HEK293 (cell line): ENCODE data around the gene RIOX2.

ENCODE experiments used
- YY1 ChIP-seq: fragments of 450-650 bp; formaldehyde crosslinking; IDR thresholded peaks from 2 replicates; pipeline ENCODE4 v1.5.1; 2018; ENCODE audit warnings: missing biosample characterization, missing genetic modification characterization
- ZNF146 ChIP-seq: fragments of 450-650 bp; formaldehyde crosslinking; IDR thresholded peaks from 2 replicates; pipeline ENCODE4 v1.5.1; 2016; ENCODE audit warnings: missing biosample characterization, missing genetic modification characterization
- ZNF175 ChIP-seq: fragments of 450-650 bp; formaldehyde crosslinking; IDR thresholded peaks from 2 replicates; pipeline ENCODE4 v1.5.1; 2016; ENCODE audit warnings: missing biosample characterization, missing genetic modification characterization
- ZNF48 ChIP-seq: fragments of 450-650 bp; formaldehyde crosslinking; IDR thresholded peaks from 2 replicates; pipeline ENCODE4 v1.5.1; 2016; ENCODE audit warnings: missing biosample characterization, missing genetic modification characterization
- TF ChIP-seq, protein P1 (sequence below): fragments of 450-650 bp; formaldehyde crosslinking; IDR thresholded peaks from 2 replicates; pipeline ENCODE4 v1.5.1; 2016; ENCODE audit warnings: missing biosample characterization, missing genetic modification characterization
- TF ChIP-seq, protein P2 (sequence below): fragments of 450-650 bp; formaldehyde crosslinking; IDR thresholded peaks from 2 replicates; pipeline ENCODE4 v1.5.1; 2017; ENCODE audit warnings: missing biosample characterization, mild to moderate bottlenecking, missing genetic modification characterization, moderate library complexity
- TF ChIP-seq, protein P3 (sequence below): IDR thresholded peaks from 2 replicates; pipeline ENCODE4 v1.6.1; 2011; ENCODE audit warnings: mild to moderate bottlenecking, low read depth, low read length, borderline replicate concordance
- TF ChIP-seq, protein P4 (sequence below): fragments of 450-650 bp; formaldehyde crosslinking; optimal IDR thresholded peaks from 2 replicates; pipeline ENCODE3; 2016; ENCODE audit warnings: missing biosample characterization, mild to moderate bottlenecking, missing genetic modification characterization
- TF ChIP-seq, protein P5 (sequence below): fragments of 450-650 bp; formaldehyde crosslinking; IDR thresholded peaks from 2 replicates; pipeline ENCODE4 v1.5.1; 2016; ENCODE audit warnings: missing biosample characterization, missing genetic modification characterization, low read depth

DNA sequence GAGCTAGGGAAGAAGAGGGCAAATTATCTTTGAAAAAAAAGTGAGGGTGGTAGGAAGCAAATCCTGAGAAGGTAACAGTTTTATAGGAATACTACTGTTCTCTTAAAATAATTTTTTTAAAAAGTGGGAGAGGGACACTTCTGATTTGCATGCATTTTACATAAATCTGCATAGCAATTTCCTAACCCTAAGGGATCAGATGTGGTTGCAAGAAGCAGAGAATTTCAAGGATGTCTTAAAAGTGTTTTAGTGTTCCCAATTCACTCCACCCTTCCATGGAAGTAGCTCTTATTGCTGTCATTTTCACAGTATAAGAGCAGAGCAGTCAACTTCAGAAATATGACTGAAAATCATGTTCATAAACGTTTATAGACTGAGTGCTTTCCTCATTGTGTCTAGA lies 27.8 kb upstream of the RIOX2 start:
- TF ChIP-seq, protein P1, sequence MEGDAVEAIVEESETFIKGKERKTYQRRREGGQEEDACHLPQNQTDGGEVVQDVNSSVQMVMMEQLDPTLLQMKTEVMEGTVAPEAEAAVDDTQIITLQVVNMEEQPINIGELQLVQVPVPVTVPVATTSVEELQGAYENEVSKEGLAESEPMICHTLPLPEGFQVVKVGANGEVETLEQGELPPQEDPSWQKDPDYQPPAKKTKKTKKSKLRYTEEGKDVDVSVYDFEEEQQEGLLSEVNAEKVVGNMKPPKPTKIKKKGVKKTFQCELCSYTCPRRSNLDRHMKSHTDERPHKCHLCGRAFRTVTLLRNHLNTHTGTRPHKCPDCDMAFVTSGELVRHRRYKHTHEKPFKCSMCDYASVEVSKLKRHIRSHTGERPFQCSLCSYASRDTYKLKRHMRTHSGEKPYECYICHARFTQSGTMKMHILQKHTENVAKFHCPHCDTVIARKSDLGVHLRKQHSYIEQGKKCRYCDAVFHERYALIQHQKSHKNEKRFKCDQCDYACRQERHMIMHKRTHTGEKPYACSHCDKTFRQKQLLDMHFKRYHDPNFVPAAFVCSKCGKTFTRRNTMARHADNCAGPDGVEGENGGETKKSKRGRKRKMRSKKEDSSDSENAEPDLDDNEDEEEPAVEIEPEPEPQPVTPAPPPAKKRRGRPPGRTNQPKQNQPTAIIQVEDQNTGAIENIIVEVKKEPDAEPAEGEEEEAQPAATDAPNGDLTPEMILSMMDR (tag by site-specific recombination): no peak
- no peak for TF ChIP-seq ZNF175
- no peak for TF ChIP-seq ZNF146 (tag by site-specific recombination)
- TF ChIP-seq, protein P2, sequence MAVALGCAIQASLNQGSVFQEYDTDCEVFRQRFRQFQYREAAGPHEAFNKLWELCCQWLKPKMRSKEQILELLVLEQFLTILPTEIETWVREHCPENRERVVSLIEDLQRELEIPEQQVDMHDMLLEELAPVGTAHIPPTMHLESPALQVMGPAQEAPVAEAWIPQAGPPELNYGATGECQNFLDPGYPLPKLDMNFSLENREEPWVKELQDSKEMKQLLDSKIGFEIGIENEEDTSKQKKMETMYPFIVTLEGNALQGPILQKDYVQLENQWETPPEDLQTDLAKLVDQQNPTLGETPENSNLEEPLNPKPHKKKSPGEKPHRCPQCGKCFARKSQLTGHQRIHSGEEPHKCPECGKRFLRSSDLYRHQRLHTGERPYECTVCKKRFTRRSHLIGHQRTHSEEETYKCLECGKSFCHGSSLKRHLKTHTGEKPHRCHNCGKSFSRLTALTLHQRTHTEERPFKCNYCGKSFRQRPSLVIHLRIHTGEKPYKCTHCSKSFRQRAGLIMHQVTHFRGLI (tag by site-specific recombination): no peak
- TF ChIP-seq YY1: no peak
- no peak for TF ChIP-seq ZNF48 (tag by site-specific recombination)
- TF ChIP-seq, protein P3, sequence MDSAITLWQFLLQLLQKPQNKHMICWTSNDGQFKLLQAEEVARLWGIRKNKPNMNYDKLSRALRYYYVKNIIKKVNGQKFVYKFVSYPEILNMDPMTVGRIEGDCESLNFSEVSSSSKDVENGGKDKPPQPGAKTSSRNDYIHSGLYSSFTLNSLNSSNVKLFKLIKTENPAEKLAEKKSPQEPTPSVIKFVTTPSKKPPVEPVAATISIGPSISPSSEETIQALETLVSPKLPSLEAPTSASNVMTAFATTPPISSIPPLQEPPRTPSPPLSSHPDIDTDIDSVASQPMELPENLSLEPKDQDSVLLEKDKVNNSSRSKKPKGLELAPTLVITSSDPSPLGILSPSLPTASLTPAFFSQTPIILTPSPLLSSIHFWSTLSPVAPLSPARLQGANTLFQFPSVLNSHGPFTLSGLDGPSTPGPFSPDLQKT: no peak
- TF ChIP-seq, protein P4, sequence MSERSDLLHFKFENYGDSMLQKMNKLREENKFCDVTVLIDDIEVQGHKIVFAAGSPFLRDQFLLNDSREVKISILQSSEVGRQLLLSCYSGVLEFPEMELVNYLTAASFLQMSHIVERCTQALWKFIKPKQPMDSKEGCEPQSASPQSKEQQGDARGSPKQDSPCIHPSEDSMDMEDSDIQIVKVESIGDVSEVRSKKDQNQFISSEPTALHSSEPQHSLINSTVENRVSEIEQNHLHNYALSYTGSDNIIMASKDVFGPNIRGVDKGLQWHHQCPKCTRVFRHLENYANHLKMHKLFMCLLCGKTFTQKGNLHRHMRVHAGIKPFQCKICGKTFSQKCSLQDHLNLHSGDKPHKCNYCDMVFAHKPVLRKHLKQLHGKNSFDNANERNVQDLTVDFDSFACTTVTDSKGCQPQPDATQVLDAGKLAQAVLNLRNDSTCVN (tag by site-specific recombination): no peak
- TF ChIP-seq, protein P5, sequence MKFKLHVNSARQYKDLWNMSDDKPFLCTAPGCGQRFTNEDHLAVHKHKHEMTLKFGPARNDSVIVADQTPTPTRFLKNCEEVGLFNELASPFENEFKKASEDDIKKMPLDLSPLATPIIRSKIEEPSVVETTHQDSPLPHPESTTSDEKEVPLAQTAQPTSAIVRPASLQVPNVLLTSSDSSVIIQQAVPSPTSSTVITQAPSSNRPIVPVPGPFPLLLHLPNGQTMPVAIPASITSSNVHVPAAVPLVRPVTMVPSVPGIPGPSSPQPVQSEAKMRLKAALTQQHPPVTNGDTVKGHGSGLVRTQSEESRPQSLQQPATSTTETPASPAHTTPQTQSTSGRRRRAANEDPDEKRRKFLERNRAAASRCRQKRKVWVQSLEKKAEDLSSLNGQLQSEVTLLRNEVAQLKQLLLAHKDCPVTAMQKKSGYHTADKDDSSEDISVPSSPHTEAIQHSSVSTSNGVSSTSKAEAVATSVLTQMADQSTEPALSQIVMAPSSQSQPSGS: no peak
